Subcutaneous adipose tissue (tissue), 4 donors: ENCODE data around the gene KRT71. TPM values are rescaled to one million over a fixed set of nuclear protein-coding genes. Genes with fewer than 3 reads are reported as not detected.

Source experiments
- CTCF ChIP-seq: fragments of 450-650 bp; IDR thresholded peaks from one replicate; pipeline ENCODE4 v1.5.1; 2016; ENCODE audit warnings: low read depth, mild to moderate bottlenecking, control low read depth, antibody characterized with exemption, moderate library complexity
- total RNA-seq, 4 donors: library from RNA; depleted of rRNA; stranded (reverse); fragments of >200 nt; gene quantifications; one replicate each; pipeline ENCODE4 v1.1.0, GENCODE V29; 2016

Gene KRT71
- total RNA-seq, 4 donors from 2014 or later, result not detected

DNA sequence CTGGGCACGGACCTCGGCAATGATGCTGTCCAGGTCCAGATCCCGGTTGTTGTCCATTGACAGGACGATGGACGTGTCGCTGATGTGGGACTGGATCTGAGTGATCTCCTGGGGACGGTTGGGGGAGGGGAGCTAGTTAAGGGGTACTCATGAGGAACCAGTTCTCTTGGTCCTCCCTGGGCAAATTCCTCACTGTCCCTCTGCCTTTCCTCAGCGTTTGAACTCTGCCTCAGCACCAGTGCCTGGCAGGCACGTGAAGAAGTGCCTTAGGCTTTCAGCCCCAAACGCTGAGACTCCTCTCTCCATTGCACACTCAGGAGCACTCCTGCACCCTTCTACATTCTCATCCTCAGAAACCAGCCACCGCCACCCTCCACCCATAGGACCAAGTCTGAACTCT lies 38.6 kb upstream of the KRT71 start:
- TF ChIP-seq CTCF, result no peak

GRCh38 chr12:52590021-52590420 lies 37.1 kb upstream of the KRT71 start:
- TF ChIP-seq CTCF, result no peak

- no peak for TF ChIP-seq CTCF
Observed at GRCh38 chr12:52587563-52587962, 34.6 kb upstream of the KRT71 start.

- no peak for TF ChIP-seq CTCF
Observed at GRCh38 chr12:52585946-52586345, 33.0 kb upstream of the KRT71 start.

DNA sequence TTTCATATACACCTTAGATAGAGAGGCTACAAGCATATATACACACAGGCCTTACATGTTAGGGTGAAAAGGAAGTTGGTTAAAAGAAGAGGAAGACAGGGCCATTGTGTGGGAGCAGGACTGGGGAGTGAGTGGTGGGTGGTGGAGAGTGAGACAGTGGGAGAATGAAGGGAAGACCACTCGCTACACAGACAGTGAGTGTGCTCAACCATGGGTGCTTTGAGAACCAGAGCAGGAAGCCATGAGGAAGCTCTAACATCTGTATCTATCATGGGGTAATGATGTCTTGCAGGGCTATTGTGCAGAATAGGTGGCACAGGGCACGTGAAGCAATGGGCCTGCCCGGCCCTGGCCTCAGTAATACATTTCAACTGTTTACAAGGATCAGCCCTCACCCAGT lies 32.1 kb upstream of the KRT71 start:
- no peak for TF ChIP-seq CTCF

- no peak for TF ChIP-seq CTCF
Observed at GRCh38 chr12:52584156-52584682, 31.3 kb upstream of the KRT71 start.

GRCh38 chr12:52582971-52583456 lies 30.1 kb upstream of the KRT71 start:
- TF ChIP-seq CTCF, result no peak
